Small intestine (tissue), 7 donors: ENCODE data around the gene TNS3. TPM values are rescaled to one million over a fixed set of nuclear protein-coding genes. Genes with fewer than 3 reads are reported as not detected.

Experiments used
- DNase-seq, 2 donors: peaks; one replicate each; pipeline versions ENCODE4 v3.0.0 to v3.0.0-alpha.2; 2013
- FAIRE-seq: peaks from 2 replicates; lab custom pipeline; 2012; peaks lifted over from hg19 to GRCh38; lab: Jason Lieb, UNC
- H3K27ac ChIP-seq, 3 donors: one replicate each; pipeline ENCODE4 v1.5.1; 2013; ENCODE audit warnings: low read length in 2 of 3, mild to moderate bottlenecking in 2 of 3, control low read depth in 1 of 3, inconsistent platforms in 1 of 3, low read depth in 1 of 3, moderate library complexity in 1 of 3
- H3K27me3 ChIP-seq, 3 donors: one replicate each; pipeline ENCODE4 v1.6.1; 2013; ENCODE audit warnings: low read length in 3 of 3, inconsistent platforms in 1 of 3; ENCODE audit not compliant: control insufficient read depth in 3 of 3, insufficient read depth in 3 of 3
- H3K36me3 ChIP-seq, 3 donors: one replicate each; pipeline ENCODE4 v1.6.1; 2013; ENCODE audit warnings: low read length in 3 of 3, inconsistent platforms in 1 of 3, low read depth in 1 of 3, mild to moderate bottlenecking in 1 of 3, moderate library complexity in 1 of 3; ENCODE audit not compliant: control insufficient read depth in 3 of 3, insufficient read depth in 2 of 3
- H3K4me1 ChIP-seq, 3 donors: one replicate each; pipeline ENCODE4 v1.6.1; 2013; ENCODE audit warnings: low read length in 2 of 3, inconsistent platforms in 1 of 3, low read depth in 1 of 3, mild to moderate bottlenecking in 1 of 3, moderate library complexity in 1 of 3; ENCODE audit not compliant: control insufficient read depth in 3 of 3, insufficient read depth in 2 of 3
- H3K4me3 ChIP-seq, 3 donors: one replicate each; pipeline ENCODE4 v1.5.1; 2013; ENCODE audit warnings: low read length in 3 of 3, control low read depth in 1 of 3, inconsistent platforms in 1 of 3, low read depth in 1 of 3, mild to moderate bottlenecking in 1 of 3, moderate library complexity in 1 of 3
- H3K9me3 ChIP-seq, 2 donors: one replicate each; pipeline ENCODE4 v1.6.1; 2013; ENCODE audit warnings: low read depth in 1 of 2, low read length in 1 of 2; ENCODE audit not compliant: control insufficient read depth in 2 of 2, insufficient read depth in 1 of 2
- WGBS, 3 donors: extraction: QIAGEN DNeasy Blood & Tissue Kit; methylation state at CpG; one replicate each; pipeline ENCODE4 v1.1.7; 2013; 5-methylcytosine and 5-hydroxymethylcytosine counted together
- polyA plus RNA-seq, 4 donors: library from polyadenylated mRNA; stranded (reverse) in 3 of 4; unstranded in 1 of 4; fragments of 200-250 nt in 3 of 4; fragments of 120-200 nt in 1 of 4; gene quantifications; one replicate each; pipeline versions ENCODE4 v1.2.1 to v1.2.3, GENCODE V29; 2013
- donor health status: healthy with polysubstance abuse.
- donor health status: control.
- donor health status: control.
- donor health status: Bipolar disorder and iron deficiency.
- donor health status: healthy.

Gene TNS3
- polyA plus RNA-seq, 4 donors = 17.2 to 67.1 (median 27.3) TPM

- Histone ChIP-seq H3K9me3 (no peaks in the 10 kb centered on the region), H3K27ac (no peak overlapping the region), H3K27me3 (no peaks in the 10 kb centered on the region), H3K4me3 (no peak overlapping the region), H3K36me3 (peaks cover 0 to 61% (median 4%) of the 10 kb centered on the region in 3 donors), H3K4me1 (peaks cover 0 to 4% (median 0%) of the 10 kb centered on the region in 3 donors)
- WGBS, 3 donors = 71 to 80% (median 76%) methylated on average over 10 of the region's 10 CpGs
- FAIRE-seq (no peak), DNase-seq (no peak)
These were observed 246.1 kb downstream of the TNS3 start for GRCh38 chr7:47335557-47336471.

GRCh38 chr7:47335071-47335470 lies 246.8 kb downstream of the TNS3 start:
- DNase-seq (no peak), FAIRE-seq (no peak)
- peaks cover 0 to 4% (median 0%) of the 10 kb centered on the region in 3 donors for H3K4me1 ChIP-seq
- no peak overlapping the region for H3K27ac ChIP-seq
- no peak overlapping the region for H3K4me3 ChIP-seq
- H3K27me3 ChIP-seq = no peaks in the 10 kb centered on the region
- H3K36me3 ChIP-seq = peaks cover 0 to 64% (median 4%) of the 10 kb centered on the region in 3 donors
- no peaks in the 10 kb centered on the region for H3K9me3 ChIP-seq
- 95 to 97% (median 97%) methylated on average over 6 of the region's 6 CpGs for WGBS, 3 donors

GRCh38 chr7:47333959-47334358 lies 248.0 kb downstream of the TNS3 start:
- 86 to 97% (median 94%) methylated on average over 2 of the region's 2 CpGs for WGBS, 3 donors
- Histone ChIP-seq H3K27ac (no peak overlapping the region), H3K9me3 (no peaks in the 10 kb centered on the region), H3K4me3 (no peak overlapping the region), H3K36me3 (peaks cover 0 to 71% (median 4%) of the 10 kb centered on the region in 3 donors), H3K27me3 (no peaks in the 10 kb centered on the region), H3K4me1 (peaks cover 0 to 12% (median 1%) of the 10 kb centered on the region in 3 donors)
- no peak for FAIRE-seq
- DNase-seq = no peak

GRCh38 chr7:47333554-47333887 lies 248.4 kb downstream of the TNS3 start:
- Histone ChIP-seq H3K36me3 (peaks cover 0 to 76% (median 4%) of the 10 kb centered on the region in 3 donors), H3K27me3 (no peaks in the 10 kb centered on the region), H3K9me3 (no peaks in the 10 kb centered on the region), H3K4me3 (no peak overlapping the region), H3K27ac (no peak overlapping the region), H3K4me1 (peaks cover 0 to 16% (median 6%) of the 10 kb centered on the region in 3 donors)
- FAIRE-seq (no peak), DNase-seq (no peak)
- 68 to 76% (median 75%) methylated on average over 2 of the region's 2 CpGs for WGBS, 3 donors

GRCh38 chr7:47332681-47333553 lies 249.0 kb downstream of the TNS3 start:
- Histone ChIP-seq H3K4me1 (peaks cover 0 to 22% (median 10%) of the 10 kb centered on the region in 3 donors), H3K27ac (no peak overlapping the region), H3K27me3 (no peaks in the 10 kb centered on the region), H3K9me3 (no peaks in the 10 kb centered on the region), H3K4me3 (no peak overlapping the region), H3K36me3 (peaks cover 0 to 82% (median 4%) of the 10 kb centered on the region in 3 donors)
- FAIRE-seq (no peak), DNase-seq (no peak)
- WGBS, 3 donors = 77 to 89% (median 86%) methylated on average over 8 of the region's 8 CpGs

GRCh38 chr7:47332213-47332612 lies 249.7 kb downstream of the TNS3 start:
- Histone ChIP-seq H3K27ac (no peak overlapping the region), H3K27me3 (no peaks in the 10 kb centered on the region), H3K4me3 (no peak overlapping the region), H3K4me1 (peaks cover 0 to 27% (median 10%) of the 10 kb centered on the region in 3 donors), H3K9me3 (no peaks in the 10 kb centered on the region), H3K36me3 (peaks cover 0 to 85% (median 4%) of the 10 kb centered on the region in 3 donors)
- FAIRE-seq (no peak), DNase-seq (no peak)
- 73 to 79% (median 74%) methylated on average over 8 of the region's 8 CpGs for WGBS, 3 donors

GRCh38 chr7:47331179-47331565 lies 250.7 kb downstream of the TNS3 start:
- peaks cover 0 to 36% (median 10%) of the 10 kb centered on the region in 3 donors for H3K4me1 ChIP-seq
- no peaks in the 10 kb centered on the region for H3K27me3 ChIP-seq
- DNase-seq (no peak), FAIRE-seq (no peak)
- WGBS, 3 donors = 85 to 91% (median 87%) methylated on average over 6 of the region's 6 CpGs
- no peak overlapping the region for H3K27ac ChIP-seq
- no peaks in the 10 kb centered on the region for H3K9me3 ChIP-seq
- no peak overlapping the region for H3K4me3 ChIP-seq
- peaks cover 0 to 81% (median 0%) of the 10 kb centered on the region in 3 donors for H3K36me3 ChIP-seq

GRCh38 chr7:47330561-47331178 lies 251.2 kb downstream of the TNS3 start:
- no peak for DNase-seq
- H3K4me3 ChIP-seq = no peak overlapping the region
- no peaks in the 10 kb centered on the region for H3K27me3 ChIP-seq
- no peak overlapping the region for H3K27ac ChIP-seq
- no peaks in the 10 kb centered on the region for H3K9me3 ChIP-seq
- WGBS, 3 donors = 87 to 96% (median 93%) methylated on average over 13 to 16 of the region's 16 CpGs
- FAIRE-seq = no peak
- peaks cover 0 to 77% (median 0%) of the 10 kb centered on the region in 3 donors for H3K36me3 ChIP-seq
- peaks cover 0 to 41% (median 10%) of the 10 kb centered on the region in 3 donors for H3K4me1 ChIP-seq
